ENCODE measurements around the gene ALS2CL.

ALS2CL gene

GRCh38 chr3:46643701-46644100, 49.8 kb downstream of the ALS2CL start:
- H3K9ac ChIP-seq (ENCODE audit: low read length), result no peak overlapping the region

GRCh38 chr3:46642971-46643370, 50.5 kb downstream of the ALS2CL start:
- Histone ChIP-seq H3K27me3 (ENCODE audit: control insufficient read depth, insufficient read depth, low read length) (no peaks in the 10 kb centered on the region), H3K4me1 (ENCODE audit: control insufficient read depth, insufficient read depth, low read length) (no peaks in the 10 kb centered on the region), H3K9ac (ENCODE audit: low read length) (no peak overlapping the region), H3K4me3 (ENCODE audit: low read depth, low read length) (no peak overlapping the region), H3K9me3 (ENCODE audit: control insufficient read depth, insufficient read depth, low read depth, low read length) (peaks cover 9% of the 10 kb centered on the region), H3K27ac (ENCODE audit: low read depth, low read length) (no peak overlapping the region), H3K36me3 (ENCODE audit: control insufficient read depth, insufficient read depth, low read length) (no peaks in the 10 kb centered on the region)

More at GRCh38 chr3:46643701-46644100, 49.8 kb downstream of the ALS2CL start:
- Histone ChIP-seq H3K36me3 (ENCODE audit: control insufficient read depth, insufficient read depth, low read length) (no peaks in the 10 kb centered on the region), H3K27ac (ENCODE audit: low read depth, low read length) (no peak overlapping the region), H3K27me3 (ENCODE audit: control insufficient read depth, insufficient read depth, low read length) (no peaks in the 10 kb centered on the region), H3K9me3 (ENCODE audit: control insufficient read depth, insufficient read depth, low read depth, low read length) (peaks cover 9% of the 10 kb centered on the region), H3K4me1 (ENCODE audit: control insufficient read depth, insufficient read depth, low read length) (no peaks in the 10 kb centered on the region), H3K4me3 (ENCODE audit: low read depth, low read length) (no peak overlapping the region)

GRCh38 chr3:46640927-46641326, 52.6 kb downstream of the ALS2CL start:
- Histone ChIP-seq H3K27ac (ENCODE audit: low read depth, low read length) (no peak overlapping the region), H3K9me3 (ENCODE audit: control insufficient read depth, insufficient read depth, low read depth, low read length) (peaks cover 9% of the 10 kb centered on the region), H3K27me3 (ENCODE audit: control insufficient read depth, insufficient read depth, low read length) (no peaks in the 10 kb centered on the region), H3K36me3 (ENCODE audit: control insufficient read depth, insufficient read depth, low read length) (no peaks in the 10 kb centered on the region), H3K4me1 (ENCODE audit: control insufficient read depth, insufficient read depth, low read length) (no peaks in the 10 kb centered on the region), H3K9ac (ENCODE audit: low read length) (no peak overlapping the region), H3K4me3 (ENCODE audit: low read depth, low read length) (no peak overlapping the region)

- Histone ChIP-seq H3K4me1 (ENCODE audit: control insufficient read depth, insufficient read depth, low read length) (no peaks in the 10 kb centered on the region), H3K9me3 (ENCODE audit: control insufficient read depth, insufficient read depth, low read depth, low read length) (peaks cover 9% of the 10 kb centered on the region), H3K4me3 (ENCODE audit: low read depth, low read length) (no peak overlapping the region), H3K27me3 (ENCODE audit: control insufficient read depth, insufficient read depth, low read length) (no peaks in the 10 kb centered on the region), H3K27ac (ENCODE audit: low read depth, low read length) (no peak overlapping the region), H3K36me3 (ENCODE audit: control insufficient read depth, insufficient read depth, low read length) (no peaks in the 10 kb centered on the region), H3K9ac (ENCODE audit: low read length) (no peak overlapping the region)
These were observed 54.3 kb downstream of the ALS2CL start for GRCh38 chr3:46639221-46639620.

GRCh38 chr3:46634856-46635255, 58.6 kb downstream of the ALS2CL start:
- Histone ChIP-seq H3K27me3 (ENCODE audit: control insufficient read depth, insufficient read depth, low read length) (no peaks in the 10 kb centered on the region), H3K9ac (ENCODE audit: low read length) (no peak overlapping the region), H3K9me3 (ENCODE audit: control insufficient read depth, insufficient read depth, low read depth, low read length) (peaks cover 4% of the 10 kb centered on the region), H3K4me3 (ENCODE audit: low read depth, low read length) (no peak overlapping the region), H3K27ac (ENCODE audit: low read depth, low read length) (no peak overlapping the region), H3K36me3 (ENCODE audit: control insufficient read depth, insufficient read depth, low read length) (no peaks in the 10 kb centered on the region), H3K4me1 (ENCODE audit: control insufficient read depth, insufficient read depth, low read length) (peaks cover 6% of the 10 kb centered on the region)

GRCh38 chr3:46632792-46633191, 60.7 kb downstream of the ALS2CL start:
- Histone ChIP-seq H3K27ac (ENCODE audit: low read depth, low read length) (no peak overlapping the region), H3K9me3 (ENCODE audit: control insufficient read depth, insufficient read depth, low read depth, low read length) (no peaks in the 10 kb centered on the region), H3K4me3 (ENCODE audit: low read depth, low read length) (no peak overlapping the region), H3K36me3 (ENCODE audit: control insufficient read depth, insufficient read depth, low read length) (no peaks in the 10 kb centered on the region), H3K4me1 (ENCODE audit: control insufficient read depth, insufficient read depth, low read length) (peaks cover 24% of the 10 kb centered on the region), H3K9ac (ENCODE audit: low read length) (no peak overlapping the region), H3K27me3 (ENCODE audit: control insufficient read depth, insufficient read depth, low read length) (no peaks in the 10 kb centered on the region)

- Histone ChIP-seq H3K9me3 (ENCODE audit: control insufficient read depth, insufficient read depth, low read depth, low read length) (no peaks in the 10 kb centered on the region), H3K9ac (ENCODE audit: low read length) (peak overlapping the region; percentile 8), H3K27ac (ENCODE audit: low read depth, low read length) (no peak overlapping the region)
These were observed 63.6 kb downstream of the ALS2CL start for GRCh38 chr3:46629551-46630517.

GRCh38 chr3:46628901-46629369, 64.5 kb downstream of the ALS2CL start:
- Histone ChIP-seq H3K9me3 (ENCODE audit: control insufficient read depth, insufficient read depth, low read depth, low read length) (no peaks in the 10 kb centered on the region), H3K9ac (ENCODE audit: low read length) (peak overlapping the region; percentile 34), H3K4me1 (ENCODE audit: control insufficient read depth, insufficient read depth, low read length) (peaks cover 28% of the 10 kb centered on the region), H3K36me3 (ENCODE audit: control insufficient read depth, insufficient read depth, low read length) (no peaks in the 10 kb centered on the region), H3K4me3 (ENCODE audit: low read depth, low read length) (no peak overlapping the region), H3K27ac (ENCODE audit: low read depth, low read length) (no peak overlapping the region), H3K27me3 (ENCODE audit: control insufficient read depth, insufficient read depth, low read length) (no peaks in the 10 kb centered on the region)

More at GRCh38 chr3:46629551-46630517, 63.6 kb downstream of the ALS2CL start:
- peak overlapping the region; percentile 34 for H3K4me3 ChIP-seq (ENCODE audit: low read depth, low read length)
- H3K36me3 ChIP-seq (ENCODE audit: control insufficient read depth, insufficient read depth, low read length), result no peaks in the 10 kb centered on the region
- H3K27me3 ChIP-seq (ENCODE audit: control insufficient read depth, insufficient read depth, low read length), result no peaks in the 10 kb centered on the region
- H3K4me1 ChIP-seq (ENCODE audit: control insufficient read depth, insufficient read depth, low read length), result peaks cover 28% of the 10 kb centered on the region

- H3K27me3 ChIP-seq (ENCODE audit: control insufficient read depth, insufficient read depth, low read length), result no peaks in the 10 kb centered on the region
- no peak overlapping the region for H3K9ac ChIP-seq (ENCODE audit: low read length)
- peaks cover 28% of the 10 kb centered on the region for H3K4me1 ChIP-seq (ENCODE audit: control insufficient read depth, insufficient read depth, low read length)
- no peaks in the 10 kb centered on the region for H3K9me3 ChIP-seq (ENCODE audit: control insufficient read depth, insufficient read depth, low read depth, low read length)
- H3K27ac ChIP-seq (ENCODE audit: low read depth, low read length), result no peak overlapping the region
- H3K4me3 ChIP-seq (ENCODE audit: low read depth, low read length), result no peak overlapping the region
- no peaks in the 10 kb centered on the region for H3K36me3 ChIP-seq (ENCODE audit: control insufficient read depth, insufficient read depth, low read length)
These were observed 66.4 kb downstream of the ALS2CL start for GRCh38 chr3:46627078-46627477.

- Histone ChIP-seq H3K4me3 (ENCODE audit: low read depth, low read length) (no peak overlapping the region), H3K9me3 (ENCODE audit: control insufficient read depth, insufficient read depth, low read depth, low read length) (no peaks in the 10 kb centered on the region), H3K9ac (ENCODE audit: low read length) (no peak overlapping the region), H3K4me1 (ENCODE audit: control insufficient read depth, insufficient read depth, low read length) (peaks cover 28% of the 10 kb centered on the region), H3K36me3 (ENCODE audit: control insufficient read depth, insufficient read depth, low read length) (no peaks in the 10 kb centered on the region), H3K27me3 (ENCODE audit: control insufficient read depth, insufficient read depth, low read length) (no peaks in the 10 kb centered on the region), H3K27ac (ENCODE audit: low read depth, low read length) (no peak overlapping the region)
These were observed 67.4 kb downstream of the ALS2CL start for GRCh38 chr3:46626039-46626438.

- H3K9ac ChIP-seq (ENCODE audit: low read length), result no peak overlapping the region
- no peaks in the 10 kb centered on the region for H3K27me3 ChIP-seq (ENCODE audit: control insufficient read depth, insufficient read depth, low read length)
- no peaks in the 10 kb centered on the region for H3K36me3 ChIP-seq (ENCODE audit: control insufficient read depth, insufficient read depth, low read length)
- H3K4me1 ChIP-seq (ENCODE audit: control insufficient read depth, insufficient read depth, low read length), result peaks cover 31% of the 10 kb centered on the region
- no peaks in the 10 kb centered on the region for H3K9me3 ChIP-seq (ENCODE audit: control insufficient read depth, insufficient read depth, low read depth, low read length)
- H3K27ac ChIP-seq (ENCODE audit: low read depth, low read length), result no peak overlapping the region
- no peak overlapping the region for H3K4me3 ChIP-seq (ENCODE audit: low read depth, low read length)
These were observed 68.4 kb downstream of the ALS2CL start for GRCh38 chr3:46624975-46625490.
